ENCODE measurements around the gene KRT3. TPM values are rescaled to one million over a fixed set of nuclear protein-coding genes. Genes with fewer than 3 reads are reported as not detected.

The KRT3 gene
- total and polyA plus RNA-seq, 10 of the 15 experiments (the other 5 are each of a cell fraction or from before 2014, with no cell fraction given) = not detected

- ChIA-PET RAD21 (ENCODE audit: unreplicated experiment) (no interaction called here), CTCF (no interaction called here), POLR2A (interaction anchor here (0.6 kb wide), 1 partner anchor 8 kb away, joined by 3 read pairs; no protein-coding TSS in a partner anchor), SMC1A (ENCODE audit: uncharacterized antibody, unreplicated experiment) (no interaction called here)
- H3K27ac ChIP-seq (ENCODE audit: control insufficient read depth, insufficient read depth) = no peak overlapping the region
- WGBS (ENCODE audit: insufficient coverage, insufficient replicate concordance, low lambda C conversion rate, missing lambda C conversion rate) = 43% methylated on average over 3 of the region's 3 CpGs
- no TSS peak for BruUV-seq (replicated peaks)
- no peak for ATAC-seq
- H3K4me3 ChIP-seq = no peak overlapping the region
- no peak overlapping the region for H3K9ac ChIP-seq (ENCODE audit: control insufficient read depth, insufficient read depth, low read length)
- FAIRE-seq = no peak
- DNase-seq (ENCODE audit: low read depth, low spot score) = no peak
- intact Hi-C loops (cut with micrococcal nuclease; ENCODE audit: unreplicated experiment) (no loop called here), in situ Hi-C loops (cut with MboI) (no loop called here)
- H3K36me3 ChIP-seq (ENCODE audit: control insufficient read depth in 2 of 2, insufficient read depth in 2 of 2, low read length in 1 of 2) = no peaks in the 10 kb centered on the region
- no peak overlapping the region for H2AFZ ChIP-seq (ENCODE audit: control insufficient read depth, low read depth, low read length)
- no peak overlapping the region for H3K4me2 ChIP-seq (ENCODE audit: control insufficient read depth, insufficient read depth)
- H3K79me2 ChIP-seq (ENCODE audit: control insufficient read depth, insufficient read depth, low read length) = no peaks in the 10 kb centered on the region
- no peaks in the 10 kb centered on the region for H3K9me3 ChIP-seq (replicated peaks; ENCODE audit: control insufficient read depth, insufficient read depth, low read length)
- H3K27me3 ChIP-seq (replicated peaks in 1 of 2; ENCODE audit: control insufficient read depth in 2 of 2, insufficient read depth in 2 of 2, low read length in 1 of 2) = peaks cover 0 to under 1% of the 10 kb centered on the region in 2 experiments; a peak in 1 of 4 replicates
- no peaks in the 10 kb centered on the region for H4K20me1 ChIP-seq (ENCODE audit: control insufficient read depth, insufficient read depth)
- TF ChIP-seq HCFC1 (IDR thresholded peaks at IDR 0.05; ENCODE audit: low read length) (no peak), ZBED1 (IDR thresholded peaks at IDR 0.05; ENCODE audit: borderline replicate concordance) (no peak), BCL3 (IDR thresholded peaks at IDR 0.05; ENCODE audit: borderline replicate concordance, insufficient read depth, low read depth, low read length, poor library complexity, severe bottlenecking) (no peak), SREBF1 (IDR thresholded peaks at IDR 0.05; ENCODE audit: low read length) (no peak), IKZF2 (IDR thresholded peaks at IDR 0.05) (no peak), NFXL1 (IDR thresholded peaks at IDR 0.05; ENCODE audit: borderline replicate concordance) (no peak), RCOR1 (conservative IDR thresholded peaks at IDR 0.05; ENCODE audit: low read depth, low read length) (no peak), TAF1 (IDR thresholded peaks at IDR 0.05; ENCODE audit: borderline replicate concordance, low read depth, low read length) (no peak), CBX3 (IDR thresholded peaks at IDR 0.05; ENCODE audit: borderline replicate concordance, low read depth) (no peak), BCL11A (IDR thresholded peaks at IDR 0.05; ENCODE audit: low read depth, low read length) (no peak), CBX5 (IDR thresholded peaks at IDR 0.05; ENCODE audit: low read depth) (no peak), SKIL (IDR thresholded peaks at IDR 0.05; ENCODE audit: low read depth, poor library complexity, severe bottlenecking) (no peak), MEF2B (IDR thresholded peaks at IDR 0.05; ENCODE audit: partially characterized antibody, poor library complexity, severe bottlenecking) (no peak), CTCF (IDR thresholded peaks at IDR 0.05 in 2 of 3, conservative IDR thresholded peaks at IDR 0.05 in 1 of 3; ENCODE audit: control insufficient read depth in 2 of 3, extremely low read depth in 1 of 3, insufficient read depth in 1 of 3, low read depth in 3 of 3, low read length in 3 of 3) (no peak), SMAD5 (IDR thresholded peaks at IDR 0.05; ENCODE audit: low read depth) (no peak), NFYA (IDR thresholded peaks at IDR 0.05; ENCODE audit: borderline replicate concordance, low read depth, low read length) (no peak), STAT1 (conservative IDR thresholded peaks at IDR 0.05) (no peak)
- H3K4me1 ChIP-seq (ENCODE audit: control insufficient read depth, insufficient read depth, low read length) = no peaks in the 10 kb centered on the region
Measured at GRCh38 chr12:52796839-52797528, 1.1 kb upstream of the KRT3 start.

Measured in GM12878 (cell line).